Body of pancreas (tissue), 4 donors: Measurements from ENCODE around the gene SEMA3G.

Source experiments
- POLR2A ChIP-seq, 3 donors: fragments of 450-650 bp; IDR thresholded peaks; one replicate each; pipeline ENCODE4 v1.6.1; 2016; ENCODE audit warnings: antibody characterized with exemption in 3 of 3, mild to moderate bottlenecking in 2 of 3
- TF ChIP-seq, protein P1 (sequence below), 7 experiments: fragments of 450-650 bp in 4 of 7; fragments of 200-600 bp in 3 of 7; sonication (generic) in 3 of 7; IDR thresholded peaks; one replicate each; pipeline ENCODE4 v1.5.1; 2016 to 2019; ENCODE audit warnings: antibody characterized with exemption in 7 of 7

DNA sequence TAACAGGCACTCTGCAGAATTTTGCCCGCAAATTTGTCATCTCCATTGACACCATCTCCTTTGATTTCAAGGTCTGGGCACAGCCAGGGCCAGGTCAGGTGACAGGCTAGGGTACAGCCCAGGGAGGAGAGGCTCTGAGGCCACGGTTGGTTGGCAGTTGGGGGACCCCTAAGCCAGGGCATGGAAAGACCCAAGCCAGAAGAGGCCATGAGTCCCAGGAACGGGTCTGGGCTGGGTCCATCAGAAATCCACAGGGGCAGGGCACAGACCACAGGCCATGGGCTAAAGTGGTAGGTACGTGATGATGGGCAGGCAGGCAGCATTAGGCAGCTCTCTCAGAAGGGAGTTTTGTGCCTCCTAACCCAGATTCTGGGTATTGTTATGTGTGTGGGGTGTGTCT is 45.8 kb downstream of the SEMA3G start:
- TF ChIP-seq POLR2A (IDR thresholded peaks at IDR 0.05) = no peak
- TF ChIP-seq, protein P1, sequence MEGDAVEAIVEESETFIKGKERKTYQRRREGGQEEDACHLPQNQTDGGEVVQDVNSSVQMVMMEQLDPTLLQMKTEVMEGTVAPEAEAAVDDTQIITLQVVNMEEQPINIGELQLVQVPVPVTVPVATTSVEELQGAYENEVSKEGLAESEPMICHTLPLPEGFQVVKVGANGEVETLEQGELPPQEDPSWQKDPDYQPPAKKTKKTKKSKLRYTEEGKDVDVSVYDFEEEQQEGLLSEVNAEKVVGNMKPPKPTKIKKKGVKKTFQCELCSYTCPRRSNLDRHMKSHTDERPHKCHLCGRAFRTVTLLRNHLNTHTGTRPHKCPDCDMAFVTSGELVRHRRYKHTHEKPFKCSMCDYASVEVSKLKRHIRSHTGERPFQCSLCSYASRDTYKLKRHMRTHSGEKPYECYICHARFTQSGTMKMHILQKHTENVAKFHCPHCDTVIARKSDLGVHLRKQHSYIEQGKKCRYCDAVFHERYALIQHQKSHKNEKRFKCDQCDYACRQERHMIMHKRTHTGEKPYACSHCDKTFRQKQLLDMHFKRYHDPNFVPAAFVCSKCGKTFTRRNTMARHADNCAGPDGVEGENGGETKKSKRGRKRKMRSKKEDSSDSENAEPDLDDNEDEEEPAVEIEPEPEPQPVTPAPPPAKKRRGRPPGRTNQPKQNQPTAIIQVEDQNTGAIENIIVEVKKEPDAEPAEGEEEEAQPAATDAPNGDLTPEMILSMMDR (IDR thresholded peaks at IDR 0.05) = no peak
